HCT116 (cell line): ENCODE measurements around the gene RALGPS1. TPM values are rescaled to one million over a fixed set of nuclear protein-coding genes. Genes with fewer than 3 reads are reported as not detected.

Experiments
- ATAC-seq: fragments of 200-7000 bp; cut with Tn5 transposase; 2 replicates; pipeline ENCODE4 v1.9.1; 2020; ENCODE audit warnings: mild to moderate bottlenecking, moderate library complexity
- BruUV-seq: library from RNA; stranded (reverse); fragments of 400-500 nt; replicated peaks from 2 replicates; lab custom pipeline; 2021; lab: Mats Ljungman, UMichigan
- CTCF ChIA-PET: fragments of 300-600 bp; sonication (Branson Sonifier 250); formaldehyde crosslinking; loops from one replicate; lab custom pipeline; 2021; ENCODE audit warnings: antibody characterized with exemption; lab: Charles Lee
- POLR2A ChIA-PET: fragments of 300-600, 350-600 bp; sonication (Branson Sonifier 250); formaldehyde crosslinking; loops from one replicate; lab custom pipeline; 2021; ENCODE audit warnings: antibody characterized with exemption; lab: Charles Lee
- RAD21 ChIA-PET, 2 experiments: fragments of 300-600 bp; sonication (Branson Sonifier 250); formaldehyde crosslinking; loops; one replicate each; lab custom pipeline; 2023; ENCODE audit warnings: low total read pairs in 2 of 2; ENCODE audit not compliant: uncharacterized antibody in 2 of 2, unreplicated experiment in 2 of 2, low non-redundant PET in 1 of 2; lab: Charles Lee
- DNase-seq: peaks from one replicate; pipeline ENCODE4 v3.0.0-alpha.2; 2010; ENCODE audit warnings: low read depth, low spot score
- H2AFZ ChIP-seq: fragments of 200-600 bp; shearing (Covaris generic), sonication (generic); 2 replicates; pipeline ENCODE4 v1.6.1; 2017; ENCODE audit warnings: low read depth, mixed run types, mixed read lengths, antibody characterized with exemption, low read length; ENCODE audit not compliant: poor library complexity, severe bottlenecking
- H3K27ac ChIP-seq: 2 replicates; pipeline ENCODE4 v1.5.1; 2012; ENCODE audit warnings: low read depth, low read length
- H3K27me3 ChIP-seq: fragments of 200-600 bp; sonication (generic); 2 replicates; pipeline ENCODE4 v1.6.1; 2016; ENCODE audit warnings: mixed run types, low read length, mixed read lengths; ENCODE audit not compliant: insufficient read depth
- H3K36me3 ChIP-seq, 2 experiments: fragments of 200-500 bp in 1 of 2; fragments of 200-600 bp in 1 of 2; sonication (Bioruptor generic) in 1 of 2; sonication (generic) in 1 of 2; 2 replicates each; pipeline versions ENCODE4 v1.5.1 to v1.6.1; 2014 to 2016; ENCODE audit warnings: low read length in 2 of 2, inconsistent platforms in 1 of 2, mixed read lengths in 1 of 2, mixed run types in 1 of 2; ENCODE audit not compliant: insufficient read depth in 2 of 2, control insufficient read depth in 1 of 2
- H3K4me1 ChIP-seq, 2 experiments: fragments of 200-600 bp in 1 of 2; sonication (generic) in 1 of 2; 2 replicates each; pipeline versions ENCODE4 v1.5.1 to v1.6.1; 2012 to 2017; ENCODE audit warnings: low read length in 2 of 2, inconsistent platforms in 1 of 2, mild to moderate bottlenecking in 1 of 2, mixed read lengths in 1 of 2, mixed run types in 1 of 2, moderate library complexity in 1 of 2; ENCODE audit not compliant: insufficient read depth in 2 of 2, control insufficient read depth in 1 of 2
- H3K4me2 ChIP-seq: fragments of 200-600 bp; sonication (generic); 2 replicates; pipeline ENCODE4 v1.6.1; 2017; ENCODE audit warnings: mixed run types, low read length, mixed read lengths
- H3K4me3 ChIP-seq, 2 experiments: fragments of 200-600 bp in 1 of 2; sonication (generic) in 1 of 2; replicated peaks in 1 of 2; 2 replicates each; pipeline ENCODE4 v1.5.1; 2011 to 2016; ENCODE audit warnings: low read length in 2 of 2, control low read depth in 1 of 2, low read depth in 1 of 2, mild to moderate bottlenecking in 1 of 2, mixed read lengths in 1 of 2, mixed run types in 1 of 2
- H3K79me2 ChIP-seq: fragments of 200-600 bp; sonication (generic); 2 replicates; pipeline ENCODE4 v1.6.1; 2017; ENCODE audit warnings: mild to moderate bottlenecking, mixed run types, low read length, moderate library complexity, mixed read lengths; ENCODE audit not compliant: insufficient read depth
- H3K9ac ChIP-seq: fragments of 200-600 bp; sonication (generic); 2 replicates; pipeline ENCODE4 v1.6.1; 2016; ENCODE audit warnings: low read length, mixed read lengths
- H3K9me2 ChIP-seq: fragments of 200-600 bp; sonication (generic), shearing (Covaris generic); 2 replicates; pipeline ENCODE4 v1.6.1; 2017; ENCODE audit warnings: mixed run types, mild to moderate bottlenecking, moderate library complexity; ENCODE audit not compliant: insufficient read depth
- H3K9me3 ChIP-seq, 2 experiments: fragments of 200-500 bp in 1 of 2; fragments of 200-600 bp in 1 of 2; sonication (Bioruptor generic) in 1 of 2; sonication (generic) in 1 of 2; 2 replicates each; pipeline ENCODE4 v1.6.1; 2014 to 2017; ENCODE audit warnings: low read length in 2 of 2, mixed read lengths in 2 of 2, inconsistent platforms in 1 of 2, low read depth in 1 of 2, mild to moderate bottlenecking in 1 of 2, mixed run types in 1 of 2, moderate library complexity in 1 of 2; ENCODE audit not compliant: control insufficient read depth in 1 of 2, insufficient read depth in 1 of 2
- H4K20me1 ChIP-seq: fragments of 200-600 bp; sonication (generic), shearing (Covaris generic); 2 replicates; pipeline ENCODE4 v1.6.1; 2017; ENCODE audit warnings: mixed run types, mild to moderate bottlenecking, moderate library complexity; ENCODE audit not compliant: insufficient read depth
- ATF3 ChIP-seq: IDR thresholded peaks from 2 replicates; pipeline ENCODE4 v1.6.1; 2012
- CBX3 ChIP-seq: IDR thresholded peaks from 2 replicates; pipeline ENCODE4 v1.6.1; 2012; ENCODE audit warnings: low read depth
- CEBPB ChIP-seq: IDR thresholded peaks from 2 replicates; pipeline ENCODE4 v1.6.1; 2012; ENCODE audit warnings: low read depth
- CTCF ChIP-seq, 3 experiments: fragments of 200-600 bp in 1 of 3; sonication (generic) in 1 of 3; IDR thresholded peaks in 2 of 3; conservative IDR thresholded peaks in 1 of 3; 2 replicates each; pipeline ENCODE4 v1.5.1; 2012 to 2017; ENCODE audit warnings: low read depth in 2 of 3, low read length in 2 of 3, antibody characterized with exemption in 1 of 3, borderline replicate concordance in 1 of 3, control low read depth in 1 of 3, mild to moderate bottlenecking in 1 of 3, mixed read lengths in 1 of 3, mixed run types in 1 of 3, moderate library complexity in 1 of 3; ENCODE audit not compliant: insufficient read depth in 1 of 3
- EGR1 ChIP-seq: IDR thresholded peaks from 2 replicates; pipeline ENCODE4 v1.6.1; 2012; ENCODE audit warnings: low read depth
- ELF1 ChIP-seq: IDR thresholded peaks from 2 replicates; pipeline ENCODE4 v1.6.1; 2012; ENCODE audit warnings: low read depth, borderline replicate concordance
- EZH2 ChIP-seq: fragments of 200-600 bp; sonication (generic); IDR thresholded peaks from 2 replicates; pipeline ENCODE4 v1.6.1; 2017; ENCODE audit warnings: antibody characterized with exemption, mixed run types
- EZH2phosphoT487 ChIP-seq: fragments of 200-600 bp; IDR thresholded peaks from 2 replicates; pipeline ENCODE4 v1.6.1; 2018; ENCODE audit warnings: antibody characterized with exemption, borderline replicate concordance
- FOSL1 ChIP-seq: IDR thresholded peaks from 2 replicates; pipeline ENCODE4 v1.6.1; 2012; ENCODE audit warnings: low read depth
- JUND ChIP-seq: IDR thresholded peaks from 2 replicates; pipeline ENCODE4 v1.6.1; 2012
- MAX ChIP-seq: IDR thresholded peaks from 2 replicates; pipeline ENCODE4 v1.6.1; 2012
- POLR2A ChIP-seq: IDR thresholded peaks from 2 replicates; pipeline ENCODE4 v1.7.0; 2011; ENCODE audit warnings: borderline replicate concordance; ENCODE audit not compliant: insufficient read depth, insufficient read length; ENCODE audit errors: extremely low read depth
- POLR2AphosphoS5 ChIP-seq: IDR thresholded peaks from 2 replicates; pipeline ENCODE4 v1.6.1; 2011; ENCODE audit warnings: mild to moderate bottlenecking, low read depth, low read length, moderate library complexity
- RAD21 ChIP-seq: IDR thresholded peaks from 2 replicates; pipeline ENCODE4 v1.6.1; 2012; ENCODE audit warnings: low read depth, mild to moderate bottlenecking
- REST ChIP-seq: IDR thresholded peaks from 2 replicates; pipeline ENCODE4 v1.6.1; 2012; ENCODE audit warnings: low read depth
- SIN3A ChIP-seq: IDR thresholded peaks from 2 replicates; pipeline ENCODE4 v1.6.1; 2012; ENCODE audit warnings: low read depth
- SP1 ChIP-seq: IDR thresholded peaks from 2 replicates; pipeline ENCODE4 v1.6.1; 2012; ENCODE audit warnings: low read depth
- SRF ChIP-seq: IDR thresholded peaks from 2 replicates; pipeline ENCODE4 v1.6.1; 2012; ENCODE audit warnings: low read depth
- ZBTB33 ChIP-seq: IDR thresholded peaks from 2 replicates; pipeline ENCODE4 v1.6.1; 2011; ENCODE audit warnings: mild to moderate bottlenecking, low read length, moderate library complexity; ENCODE audit not compliant: insufficient replicate concordance; ENCODE audit errors: extremely low read depth
- ZNF274 ChIP-seq: fragments of 200-500 bp; sonication (Bioruptor generic); IDR thresholded peaks from 2 replicates; pipeline ENCODE4 v1.6.1; 2014; ENCODE audit warnings: mild to moderate bottlenecking, low read depth, low read length, inconsistent platforms
- intact Hi-C: fragments of 100-400 bp; cut with micrococcal nuclease; formaldehyde crosslinking; loops from 2 replicates; pipeline ENCODE4 v1.10.0; 2022
- total RNA-seq: library from RNA; stranded (reverse); gene quantifications from one replicate; pipeline ENCODE4 v1.2.1, GENCODE V29; 2021; ENCODE audit not compliant: unreplicated experiment

RALGPS1 gene
- total RNA-seq, 1 experiment from 2014 or later = 7.6 TPM

- Histone ChIP-seq H3K9ac (no peak overlapping the region), H3K4me2 (no peak overlapping the region), H2AFZ (no peak overlapping the region), H4K20me1 (no peaks in the 10 kb centered on the region), H3K36me3 (no peaks in the 10 kb centered on the region), H3K27ac (no peak overlapping the region), H3K9me2 (no peaks in the 10 kb centered on the region), H3K4me1 (no peaks in the 10 kb centered on the region), H3K9me3 (no peaks in the 10 kb centered on the region), H3K27me3 (no peaks in the 10 kb centered on the region), H3K79me2 (no peaks in the 10 kb centered on the region), H3K4me3 (no peak overlapping the region)
- intact Hi-C loops = no loop called here
- no peak for TF ChIP-seq EZH2phosphoT487
- no peak for TF ChIP-seq RAD21
- no peak for TF ChIP-seq JUND
- TF ChIP-seq ELF1 = no peak
- TF ChIP-seq POLR2AphosphoS5 = no peak
- TF ChIP-seq CEBPB = no peak
- no peak for TF ChIP-seq POLR2A
- no peak for TF ChIP-seq SP1
- TF ChIP-seq SRF = no peak
- TF ChIP-seq CTCF (IDR thresholded peaks at IDR 0.05 in 2 of 3, conservative IDR thresholded peaks at IDR 0.05 in 1 of 3; ENCODE audit: borderline replicate concordance in 1 of 3, insufficient read depth in 1 of 3, low read depth in 2 of 3, low read length in 2 of 3) = no peak
- no peak for TF ChIP-seq SIN3A
- no peak for TF ChIP-seq CBX3
- no peak for TF ChIP-seq EGR1
- no peak for TF ChIP-seq MAX
- no peak for TF ChIP-seq ATF3
- TF ChIP-seq EZH2 = no peak
- TF ChIP-seq REST = no peak
- no peak for TF ChIP-seq ZBTB33
- TF ChIP-seq FOSL1 = no peak
- TF ChIP-seq ZNF274 = no peak
- RAD21 ChIA-PET = no interaction called here
- no peak for ATAC-seq
- BruUV-seq = no TSS peak
- POLR2A ChIA-PET = no interaction called here
- DNase-seq = no peak
- CTCF ChIA-PET = no interaction called here
These were observed 21.0 kb downstream of the RALGPS1 start for GRCh38 chr9:126935630-126936029.
